Mucosa of descending colon (tissue), 3 donors: ENCODE results near the gene WDR7. TPM values are rescaled to one million over a fixed set of nuclear protein-coding genes. Genes with fewer than 3 reads are reported as not detected.

Source experiments
- ATAC-seq: fragments of 200-7000 bp; cut with Tn5 transposase; one replicate; pipeline ENCODE4 v1.9.1; 2020; ENCODE audit warnings: mild to moderate bottlenecking, moderate library complexity
- DNase-seq, 3 donors: peaks; one replicate each; pipeline ENCODE4 v3.0.0-alpha.2; 2020
- H3K36me3 ChIP-seq: fragments of 200-600 bp; one replicate; pipeline ENCODE4 v1.8.0; 2021; ENCODE audit warnings: low read depth, mild to moderate bottlenecking
- H3K4me1 ChIP-seq: fragments of 200-600 bp; one replicate; pipeline ENCODE4 v1.8.0; 2021; ENCODE audit warnings: low read depth, mild to moderate bottlenecking
- H3K4me3 ChIP-seq: fragments of 200-600 bp; one replicate; pipeline ENCODE4 v1.8.0; 2021; ENCODE audit warnings: mild to moderate bottlenecking
- H3K9me3 ChIP-seq: fragments of 200-600 bp; one replicate; pipeline ENCODE4 v1.8.0; 2021; ENCODE audit warnings: mild to moderate bottlenecking
- intact Hi-C, 2 donors: fragments of 100-400 bp; cut with DNase I in 1 of 2; cut with micrococcal nuclease in 1 of 2; formaldehyde crosslinking; loops; one replicate each; pipeline versions ENCODE4 v1.11.0 to v1.11.1; 2022; cut with DNase I, micrococcal nuclease
- total RNA-seq, 3 donors: library from RNA; stranded (reverse); fragmentation: NEBNext Ultra II Directional in 2 of 3; extraction: Animal tissue kit (Norgen Biotek cat#: 25700) in 2 of 3; gene quantifications; one replicate each; pipeline versions ENCODE4 v1.2.1 to v1.2.4, GENCODE V29; 2021 to 2023
- TF ChIP-seq, protein P1 (sequence below): fragments of 200-600 bp; IDR thresholded peaks from one replicate; pipeline ENCODE4 v1.8.0; 2022; ENCODE audit warnings: antibody characterized with exemption, mild to moderate bottlenecking
- donor health status: DM: no; HTN: no; CAD: no; lungs with moderate emphysema.
- donor health status: DM: no; HTN: no; CAD: no.
- donor health status: DM: no; HTN: yes; CAD: no.

The WDR7 gene
- total RNA-seq, 3 donors from 2014 or later, result 28.4 to 38.8 (median 29.3) TPM

- no peak for ATAC-seq
- TF ChIP-seq, protein P1, sequence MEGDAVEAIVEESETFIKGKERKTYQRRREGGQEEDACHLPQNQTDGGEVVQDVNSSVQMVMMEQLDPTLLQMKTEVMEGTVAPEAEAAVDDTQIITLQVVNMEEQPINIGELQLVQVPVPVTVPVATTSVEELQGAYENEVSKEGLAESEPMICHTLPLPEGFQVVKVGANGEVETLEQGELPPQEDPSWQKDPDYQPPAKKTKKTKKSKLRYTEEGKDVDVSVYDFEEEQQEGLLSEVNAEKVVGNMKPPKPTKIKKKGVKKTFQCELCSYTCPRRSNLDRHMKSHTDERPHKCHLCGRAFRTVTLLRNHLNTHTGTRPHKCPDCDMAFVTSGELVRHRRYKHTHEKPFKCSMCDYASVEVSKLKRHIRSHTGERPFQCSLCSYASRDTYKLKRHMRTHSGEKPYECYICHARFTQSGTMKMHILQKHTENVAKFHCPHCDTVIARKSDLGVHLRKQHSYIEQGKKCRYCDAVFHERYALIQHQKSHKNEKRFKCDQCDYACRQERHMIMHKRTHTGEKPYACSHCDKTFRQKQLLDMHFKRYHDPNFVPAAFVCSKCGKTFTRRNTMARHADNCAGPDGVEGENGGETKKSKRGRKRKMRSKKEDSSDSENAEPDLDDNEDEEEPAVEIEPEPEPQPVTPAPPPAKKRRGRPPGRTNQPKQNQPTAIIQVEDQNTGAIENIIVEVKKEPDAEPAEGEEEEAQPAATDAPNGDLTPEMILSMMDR, result no peak
- Histone ChIP-seq H3K4me1 (no peaks in the 10 kb centered on the region), H3K9me3 (no peaks in the 10 kb centered on the region), H3K4me3 (no peak overlapping the region), H3K36me3 (no peaks in the 10 kb centered on the region)
- intact Hi-C loops, result no loop called here
- no peak for DNase-seq
Measured at GRCh38 chr18:56870982-56871381, 219.8 kb downstream of the WDR7 start.

GRCh38 chr18:56872140-56872539 lies 221.0 kb downstream of the WDR7 start:
- H3K4me1 ChIP-seq, result no peaks in the 10 kb centered on the region
- no peaks in the 10 kb centered on the region for H3K9me3 ChIP-seq
- TF ChIP-seq, protein P1, result no peak
- ATAC-seq (no peak), DNase-seq (no peak)
- intact Hi-C loops, result no loop called here
- no peak overlapping the region for H3K4me3 ChIP-seq
- H3K36me3 ChIP-seq, result no peaks in the 10 kb centered on the region

DNA sequence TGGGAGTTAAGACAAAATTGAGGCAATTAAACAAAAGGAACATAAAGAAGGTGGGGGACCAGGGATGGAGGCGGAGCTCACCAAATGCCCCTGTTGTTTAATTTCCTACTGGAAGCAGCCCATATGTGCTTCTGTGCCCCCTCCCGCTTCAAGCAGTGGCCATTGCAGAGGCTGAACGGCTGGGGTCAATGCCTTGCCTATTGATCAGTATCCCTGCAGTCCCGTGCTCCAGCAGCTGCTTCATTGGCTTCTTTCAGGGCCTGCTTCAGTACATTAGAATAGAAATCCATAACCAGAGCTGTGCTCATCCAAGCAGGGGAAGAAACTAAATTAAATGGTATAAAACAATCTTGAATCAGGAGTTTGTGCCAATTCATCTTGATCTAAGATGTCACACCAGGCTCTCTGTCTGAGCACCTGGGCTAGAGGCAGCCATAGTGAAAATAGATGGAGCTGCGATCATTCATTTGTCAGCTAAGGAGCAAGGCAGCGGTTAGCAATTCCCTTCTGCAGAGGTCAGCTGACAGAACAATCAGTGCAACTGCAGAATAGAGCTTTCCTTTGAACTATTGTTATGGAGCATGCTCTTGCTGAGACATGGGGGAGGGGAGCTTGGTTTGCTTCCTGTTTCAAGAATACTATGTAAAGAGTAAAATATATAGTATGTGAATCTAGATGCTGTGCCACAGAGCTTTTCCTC lies 222.4 kb downstream of the WDR7 start:
- peak; percentile 29 for ATAC-seq
- TF ChIP-seq, protein P1, result no peak
- Histone ChIP-seq H3K9me3 (no peaks in the 10 kb centered on the region), H3K4me1 (no peaks in the 10 kb centered on the region), H3K4me3 (no peak overlapping the region), H3K36me3 (no peaks in the 10 kb centered on the region)
- intact Hi-C loops, result no loop called here
- DNase-seq, result peak in 1 of 3 donors; percentile 30

GRCh38 chr18:56878711-56879110 lies 227.6 kb downstream of the WDR7 start:
- ATAC-seq (no peak), DNase-seq (no peak)
- intact Hi-C loops, result no loop called here
- TF ChIP-seq, protein P1, result no peak
- no peak overlapping the region for H3K4me3 ChIP-seq
- no peaks in the 10 kb centered on the region for H3K36me3 ChIP-seq
- H3K4me1 ChIP-seq, result no peaks in the 10 kb centered on the region
- H3K9me3 ChIP-seq, result no peaks in the 10 kb centered on the region

GRCh38 chr18:56884511-56884910 lies 233.4 kb downstream of the WDR7 start:
- H3K36me3 ChIP-seq, result no peaks in the 10 kb centered on the region
- no peaks in the 10 kb centered on the region for H3K4me1 ChIP-seq
- no peak overlapping the region for H3K4me3 ChIP-seq
- ATAC-seq (no peak), DNase-seq (no peak)
- intact Hi-C loops, result no loop called here
- TF ChIP-seq, protein P1, result no peak
- H3K9me3 ChIP-seq, result no peaks in the 10 kb centered on the region
